OCI-LY7 (cell line): ENCODE results near the gene PDE10A. TPM values are rescaled to one million over a fixed set of nuclear protein-coding genes. Genes with fewer than 3 reads are reported as not detected.
"Not testable (repeated sequence)": the region's sequence is repeated elsewhere in the genome, so short reads cannot be mapped to it uniquely, and the experiment has no call there.

Experiments used
- BruUV-seq: library from RNA; stranded (reverse); fragments of 400-500 nt; replicated peaks from 2 replicates; lab custom pipeline; 2021; lab: Mats Ljungman, UMichigan
- CTCF ChIA-PET: fragments of 300-600 bp; sonication (Branson Sonifier 250); formaldehyde crosslinking; loops from one replicate; lab custom pipeline; 2022; ENCODE audit warnings: antibody characterized with exemption; ENCODE audit not compliant: unreplicated experiment; lab: Charles Lee
- POLR2A ChIA-PET: fragments of 300-600 bp; sonication (Branson Sonifier 250); formaldehyde crosslinking; loops from one replicate; lab custom pipeline; 2022; ENCODE audit warnings: antibody characterized with exemption; lab: Charles Lee
- DNase-seq: peaks from one replicate; pipeline ENCODE4 v3.0.0-alpha.2; 2015; ENCODE audit warnings: low spot score
- H2AFZ ChIP-seq: fragments of 200-600 bp; sonication (generic), shearing (Covaris generic); 2 replicates; pipeline ENCODE4 v1.6.1; 2014; ENCODE audit warnings: mild to moderate bottlenecking, antibody characterized with exemption, low read length, moderate library complexity
- H3K27ac ChIP-seq: fragments of 200-600 bp; sonication (generic); 2 replicates; pipeline ENCODE4 v1.5.1; 2014; ENCODE audit warnings: mixed run types, low read depth, mild to moderate bottlenecking, moderate library complexity, low read length, inconsistent platforms; ENCODE audit not compliant: poor library complexity, severe bottlenecking
- H3K36me3 ChIP-seq: fragments of 200-600 bp; sonication (generic); 2 replicates; pipeline ENCODE4 v1.6.1; 2014; ENCODE audit warnings: mild to moderate bottlenecking, antibody characterized with exemption, low read length, moderate library complexity, mixed read lengths; ENCODE audit not compliant: insufficient read depth
- H3K4me1 ChIP-seq: fragments of 200-600 bp; sonication (generic); 2 replicates; pipeline ENCODE4 v1.5.1; 2014; ENCODE audit warnings: mild to moderate bottlenecking, low read length; ENCODE audit not compliant: insufficient read depth, poor library complexity, severe bottlenecking
- H3K4me2 ChIP-seq: fragments of 200-600 bp; sonication (generic); 2 replicates; pipeline ENCODE4 v1.6.1; 2014; ENCODE audit warnings: mild to moderate bottlenecking, low read length
- H3K4me3 ChIP-seq: fragments of 200-600 bp; sonication (generic); 2 replicates; pipeline ENCODE4 v1.5.1; 2014; ENCODE audit warnings: mild to moderate bottlenecking, low read depth, low read length; ENCODE audit not compliant: poor library complexity, severe bottlenecking
- H3K79me2 ChIP-seq: fragments of 200-600 bp; sonication (generic); 2 replicates; pipeline ENCODE4 v1.6.1; 2016; ENCODE audit warnings: low read depth, mild to moderate bottlenecking, low read length, moderate library complexity, mixed read lengths; ENCODE audit not compliant: insufficient read depth
- H3K9me2 ChIP-seq: fragments of 200-600 bp; sonication (generic); 2 replicates; pipeline ENCODE4 v1.6.1; 2016; ENCODE audit warnings: mild to moderate bottlenecking, low read length, mixed read lengths; ENCODE audit not compliant: insufficient read depth
- H3K9me3 ChIP-seq: fragments of 200-600 bp; sonication (generic); 2 replicates; pipeline ENCODE4 v1.6.1; 2014; ENCODE audit warnings: mild to moderate bottlenecking, mixed run types, low read length, mixed read lengths
- H4K20me1 ChIP-seq: fragments of 200-600 bp; sonication (generic); 2 replicates; pipeline ENCODE4 v1.6.1; 2014; ENCODE audit warnings: mild to moderate bottlenecking, antibody characterized with exemption, low read length, moderate library complexity, mixed read lengths; ENCODE audit not compliant: insufficient read depth
- EZH2phosphoT487 ChIP-seq: fragments of 200-600 bp; sonication (generic); IDR thresholded peaks from 2 replicates; pipeline ENCODE4 v1.6.1; 2018; ENCODE audit warnings: low read depth, borderline replicate concordance, mild to moderate bottlenecking, mixed run types, antibody characterized with exemption, low read length, moderate library complexity, mixed read lengths
- intact Hi-C: fragments of 100-400 bp; cut with micrococcal nuclease; formaldehyde crosslinking; loops from one replicate; pipeline ENCODE4 v1.10.0; 2022; ENCODE audit not compliant: unreplicated experiment
- total RNA-seq, 2 experiments: library from RNA; depleted of rRNA in 1 of 2; stranded (reverse); fragments of >200 nt in 1 of 2; shearing (Covaris generic) in 1 of 2; gene quantifications; 2 replicates each; pipeline ENCODE4 v1.2.3, GENCODE V29; 2014 to 2022
- TF ChIP-seq, protein P1 (sequence below): fragments of 200-600 bp; sonication (generic); conservative IDR thresholded peaks from 2 replicates; pipeline ENCODE4 v1.5.1; 2014; ENCODE audit warnings: mild to moderate bottlenecking, antibody characterized with exemption, low read length, moderate library complexity, mixed read lengths

PDE10A gene
- total RNA-seq, 2 experiments from 2014 or later: not detected

DNA sequence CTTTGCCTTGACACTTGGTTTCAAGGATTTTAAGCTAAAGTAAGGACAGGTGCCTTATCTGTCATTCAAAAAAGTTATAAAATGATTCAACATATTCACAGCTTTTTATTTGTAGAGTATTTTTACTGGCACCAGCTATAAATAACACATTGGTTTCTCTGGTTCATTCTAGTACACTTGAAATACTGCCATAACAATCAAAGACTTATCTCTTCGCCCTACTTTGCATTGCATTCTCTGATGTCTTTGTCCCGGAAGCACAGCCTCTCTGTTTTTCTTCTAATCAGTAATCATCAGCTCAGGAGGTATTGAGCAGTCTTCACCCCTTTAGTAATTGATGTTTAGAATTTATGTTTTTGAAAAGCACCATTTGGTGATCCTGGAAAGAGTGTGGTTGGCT is 156.4 kb downstream of the PDE10A start:
- Histone ChIP-seq H3K79me2 (no peaks in the 10 kb centered on the region), H3K4me1 (no peaks in the 10 kb centered on the region), H3K9me2 (no peaks in the 10 kb centered on the region), H3K4me2 (no peak overlapping the region), H3K36me3 (no peaks in the 10 kb centered on the region), H3K9me3 (no peaks in the 10 kb centered on the region), H2AFZ (no peak overlapping the region), H3K27ac (no peak overlapping the region), H3K4me3 (no peak overlapping the region), H4K20me1 (no peaks in the 10 kb centered on the region)
- POLR2A ChIA-PET: interaction anchor here (0.6 kb wide), 1 partner anchor 185 kb away, joined by 4 read pairs; no protein-coding TSS in a partner anchor
- intact Hi-C loops: no loop called here
- no TSS peak for BruUV-seq
- CTCF ChIA-PET: no interaction called here
- DNase-seq: no peak
- TF ChIP-seq, protein P1, sequence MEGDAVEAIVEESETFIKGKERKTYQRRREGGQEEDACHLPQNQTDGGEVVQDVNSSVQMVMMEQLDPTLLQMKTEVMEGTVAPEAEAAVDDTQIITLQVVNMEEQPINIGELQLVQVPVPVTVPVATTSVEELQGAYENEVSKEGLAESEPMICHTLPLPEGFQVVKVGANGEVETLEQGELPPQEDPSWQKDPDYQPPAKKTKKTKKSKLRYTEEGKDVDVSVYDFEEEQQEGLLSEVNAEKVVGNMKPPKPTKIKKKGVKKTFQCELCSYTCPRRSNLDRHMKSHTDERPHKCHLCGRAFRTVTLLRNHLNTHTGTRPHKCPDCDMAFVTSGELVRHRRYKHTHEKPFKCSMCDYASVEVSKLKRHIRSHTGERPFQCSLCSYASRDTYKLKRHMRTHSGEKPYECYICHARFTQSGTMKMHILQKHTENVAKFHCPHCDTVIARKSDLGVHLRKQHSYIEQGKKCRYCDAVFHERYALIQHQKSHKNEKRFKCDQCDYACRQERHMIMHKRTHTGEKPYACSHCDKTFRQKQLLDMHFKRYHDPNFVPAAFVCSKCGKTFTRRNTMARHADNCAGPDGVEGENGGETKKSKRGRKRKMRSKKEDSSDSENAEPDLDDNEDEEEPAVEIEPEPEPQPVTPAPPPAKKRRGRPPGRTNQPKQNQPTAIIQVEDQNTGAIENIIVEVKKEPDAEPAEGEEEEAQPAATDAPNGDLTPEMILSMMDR: no peak
- TF ChIP-seq EZH2phosphoT487: no peak

- H3K4me3 ChIP-seq, POLR2A ChIA-PET, CTCF ChIA-PET, H3K4me1 ChIP-seq, BruUV-seq, intact Hi-C loops, H4K20me1 ChIP-seq, H3K4me2 ChIP-seq, H3K9me3 ChIP-seq, H2AFZ ChIP-seq, H3K36me3 ChIP-seq, H3K27ac ChIP-seq, DNase-seq, H3K9me2 ChIP-seq, H3K79me2 ChIP-seq: not testable (repeated sequence)
These were observed 162.7 kb downstream of the PDE10A start for GRCh38 chr6:165500214-165500907.

DNA sequence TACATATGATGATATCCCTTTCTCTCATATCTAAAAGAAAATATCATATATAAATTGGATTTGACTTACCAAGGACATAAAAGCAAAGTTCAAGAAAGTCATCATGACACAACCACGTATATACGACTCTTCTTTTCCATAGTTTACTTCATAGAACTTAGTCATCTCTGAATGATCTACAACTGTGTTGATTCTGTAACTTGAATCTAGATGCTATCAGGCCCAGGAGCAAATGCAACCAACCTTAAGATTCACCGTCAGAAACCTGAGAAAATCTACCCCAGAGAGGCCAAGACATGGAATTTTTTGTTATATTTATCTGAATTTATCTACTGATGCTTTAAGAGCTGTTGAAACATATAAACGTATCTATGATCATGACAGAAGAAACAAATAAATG is 165.6 kb downstream of the PDE10A start:
- Histone ChIP-seq H3K79me2 (no peaks in the 10 kb centered on the region), H3K9me3 (no peaks in the 10 kb centered on the region), H3K9me2 (no peaks in the 10 kb centered on the region), H3K4me3 (no peak overlapping the region), H3K36me3 (no peaks in the 10 kb centered on the region), H3K4me2 (no peak overlapping the region), H3K4me1 (no peaks in the 10 kb centered on the region), H3K27ac (no peak overlapping the region), H2AFZ (no peak overlapping the region), H4K20me1 (no peaks in the 10 kb centered on the region)
- intact Hi-C loops: no loop called here
- BruUV-seq: no TSS peak
- DNase-seq: no peak
- ChIA-PET CTCF (no interaction called here), POLR2A (no interaction called here)
- TF ChIP-seq, protein P1: no peak
